ELF-1 (cell line): Measurements from ENCODE around the gene SEC23IP.
"Not testable (repeated sequence)": the region's sequence is repeated elsewhere in the genome, so short reads cannot be mapped to it uniquely, and the experiment has no call there.

Experiments used
- DNase-seq: peaks from one replicate; pipeline ENCODE4 v3.0.0-alpha.2; 2016; ENCODE audit warnings: low read depth, low spot score

Gene SEC23IP

GRCh38 chr10:119892188-119893065, at the start of gene SEC23IP:
TSS of gene SEC23IP (plus strand) at chr10:119892730. CDS start at chr10:119892783, 53 bp downstream.
- peak; percentile 98 for DNase-seq

GRCh38 chr10:119845656-119846055, 46.9 kb upstream of the SEC23IP start:
- no peak for DNase-seq

GRCh38 chr10:119849031-119849789, 43.3 kb upstream of the SEC23IP start:
- DNase-seq: peak; percentile 24

GRCh38 chr10:119849944-119850343, 42.6 kb upstream of the SEC23IP start:
- no peak for DNase-seq

- DNase-seq: no peak
Observed at GRCh38 chr10:119852277-119852676, 40.3 kb upstream of the SEC23IP start.

- DNase-seq: no peak
Observed at GRCh38 chr10:119852822-119853221, 39.7 kb upstream of the SEC23IP start.

- no peak for DNase-seq
Observed at GRCh38 chr10:119853574-119853973, 39.0 kb upstream of the SEC23IP start.

- DNase-seq: no peak
Observed at GRCh38 chr10:119858063-119858462, 34.5 kb upstream of the SEC23IP start.

- DNase-seq: no peak
Observed at GRCh38 chr10:119859420-119860258, 32.9 kb upstream of the SEC23IP start.

- no peak for DNase-seq
Observed at GRCh38 chr10:119860866-119861607, 31.5 kb upstream of the SEC23IP start.

- DNase-seq: no peak
Observed at GRCh38 chr10:119862524-119862923, 30.0 kb upstream of the SEC23IP start.

GRCh38 chr10:119863951-119864565, 28.5 kb upstream of the SEC23IP start:
- DNase-seq: no peak

GRCh38 chr10:119865699-119866240, 26.8 kb upstream of the SEC23IP start:
- no peak for DNase-seq

GRCh38 chr10:119867317-119867716, 25.2 kb upstream of the SEC23IP start:
- no peak for DNase-seq

GRCh38 chr10:119869398-119869797, 23.1 kb upstream of the SEC23IP start:
- not testable (repeated sequence) for DNase-seq

- peak; percentile 61 for DNase-seq
Observed at GRCh38 chr10:119871881-119872609, 20.5 kb upstream of the SEC23IP start.

GRCh38 chr10:119872610-119872859, 20.0 kb upstream of the SEC23IP start, which contains the start of gene MCMBP:
TSS of gene MCMBP (minus strand) at chr10:119872843. CDS start at chr10:119872584, 259 bp downstream.
- no peak for DNase-seq

- peak; percentile 87 for DNase-seq
Observed at GRCh38 chr10:119872860-119873681, 19.5 kb upstream of the SEC23IP start.

GRCh38 chr10:119878524-119878923, 14.0 kb upstream of the SEC23IP start:
- DNase-seq: no peak
